GM12875 (cell line): Measurements from ENCODE around the gene MEGF11.
A peak's percentile ranks its signal among the peaks of the same experiment; 100 is the strongest.

ENCODE experiments used
- H3K4me3 ChIP-seq: one replicate; pipeline ENCODE4 v1.5.1; 2011; ENCODE audit warnings: low read depth, low read length, control low read depth
- TF ChIP-seq, protein P1 (sequence below): IDR thresholded peaks from 2 replicates; pipeline ENCODE4 v1.5.1; 2011; ENCODE audit warnings: low read depth, mild to moderate bottlenecking, control low read depth, inconsistent platforms, low read length, moderate library complexity, borderline replicate concordance; ENCODE audit not compliant: insufficient read depth

The MEGF11 gene

GRCh38 chr15:66253418-66254088 is at the start of gene MEGF11:
Gene MEGF11, minus strand, starts transcription at chr15:66253750. Its CDS starts 125,347 bp downstream, at chr15:66128403.
- H3K4me3 ChIP-seq, result peak within 1 kb of the TSS; percentile 29
- TF ChIP-seq, protein P1, sequence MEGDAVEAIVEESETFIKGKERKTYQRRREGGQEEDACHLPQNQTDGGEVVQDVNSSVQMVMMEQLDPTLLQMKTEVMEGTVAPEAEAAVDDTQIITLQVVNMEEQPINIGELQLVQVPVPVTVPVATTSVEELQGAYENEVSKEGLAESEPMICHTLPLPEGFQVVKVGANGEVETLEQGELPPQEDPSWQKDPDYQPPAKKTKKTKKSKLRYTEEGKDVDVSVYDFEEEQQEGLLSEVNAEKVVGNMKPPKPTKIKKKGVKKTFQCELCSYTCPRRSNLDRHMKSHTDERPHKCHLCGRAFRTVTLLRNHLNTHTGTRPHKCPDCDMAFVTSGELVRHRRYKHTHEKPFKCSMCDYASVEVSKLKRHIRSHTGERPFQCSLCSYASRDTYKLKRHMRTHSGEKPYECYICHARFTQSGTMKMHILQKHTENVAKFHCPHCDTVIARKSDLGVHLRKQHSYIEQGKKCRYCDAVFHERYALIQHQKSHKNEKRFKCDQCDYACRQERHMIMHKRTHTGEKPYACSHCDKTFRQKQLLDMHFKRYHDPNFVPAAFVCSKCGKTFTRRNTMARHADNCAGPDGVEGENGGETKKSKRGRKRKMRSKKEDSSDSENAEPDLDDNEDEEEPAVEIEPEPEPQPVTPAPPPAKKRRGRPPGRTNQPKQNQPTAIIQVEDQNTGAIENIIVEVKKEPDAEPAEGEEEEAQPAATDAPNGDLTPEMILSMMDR, result no peak

DNA sequence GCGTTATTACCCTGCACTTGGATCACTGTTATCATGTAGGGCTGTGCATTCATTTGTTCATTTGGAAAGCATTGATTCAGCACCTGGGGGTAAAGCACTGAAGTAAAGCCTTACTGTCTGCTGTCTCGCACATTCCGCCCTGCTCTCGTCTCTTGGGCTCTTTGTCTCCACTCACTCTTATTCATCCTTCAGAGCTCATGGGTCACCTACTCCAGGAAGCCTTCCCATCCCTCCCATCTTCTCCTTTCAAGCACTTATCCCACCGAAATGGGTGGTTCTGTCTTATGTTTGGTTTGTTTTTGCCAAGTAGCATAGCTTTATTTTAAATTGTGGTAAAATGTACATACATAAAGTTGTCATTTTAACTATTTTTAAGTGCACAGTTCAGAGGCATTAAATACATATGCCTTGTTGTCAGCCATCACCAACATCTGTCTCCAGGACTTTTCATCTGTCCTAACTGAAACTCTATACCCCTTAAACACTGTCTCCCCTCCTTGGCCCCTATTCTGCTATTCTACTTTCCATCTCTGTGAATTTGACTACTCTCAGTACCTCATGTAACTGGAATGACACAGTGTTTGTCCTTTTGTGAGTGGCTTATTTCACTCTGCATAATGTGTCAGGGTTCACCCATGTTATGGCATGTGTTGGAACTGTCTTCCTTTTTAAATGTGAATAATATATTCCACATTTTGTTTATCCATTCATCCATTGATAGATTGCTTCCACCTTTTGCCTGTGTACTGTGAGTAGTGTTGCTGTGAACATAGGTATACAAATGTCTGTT is 49.1 kb upstream of the MEGF11 start:
- TF ChIP-seq, protein P1, result no peak
- H3K4me3 ChIP-seq, result no peak overlapping the region

DNA sequence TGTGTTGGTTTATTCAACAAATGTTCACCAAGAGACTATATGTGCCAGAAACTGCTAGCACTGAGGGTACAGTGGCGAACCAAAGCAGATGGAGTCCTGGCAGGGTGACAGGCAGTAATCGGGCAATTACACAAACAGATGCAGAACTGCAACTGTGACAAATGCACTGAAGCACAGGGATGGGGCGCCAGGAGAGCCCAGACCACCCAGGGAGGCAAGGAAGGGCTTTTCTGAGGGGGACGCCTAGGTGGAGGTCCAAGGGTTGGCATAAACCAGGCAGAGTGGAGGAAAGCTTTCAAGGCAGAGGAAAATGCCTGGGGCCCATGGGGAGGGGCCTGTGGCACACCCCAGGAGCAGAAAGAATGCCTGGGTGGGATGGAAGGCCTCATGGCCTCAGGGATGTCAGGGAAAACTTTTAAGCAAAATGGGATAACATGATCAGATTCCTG is 45.3 kb upstream of the MEGF11 start:
- TF ChIP-seq, protein P1, result no peak
- H3K4me3 ChIP-seq, result no peak overlapping the region

- no peak overlapping the region for H3K4me3 ChIP-seq
Observed at GRCh38 chr15:66296186-66296585, 42.6 kb upstream of the MEGF11 start.

DNA sequence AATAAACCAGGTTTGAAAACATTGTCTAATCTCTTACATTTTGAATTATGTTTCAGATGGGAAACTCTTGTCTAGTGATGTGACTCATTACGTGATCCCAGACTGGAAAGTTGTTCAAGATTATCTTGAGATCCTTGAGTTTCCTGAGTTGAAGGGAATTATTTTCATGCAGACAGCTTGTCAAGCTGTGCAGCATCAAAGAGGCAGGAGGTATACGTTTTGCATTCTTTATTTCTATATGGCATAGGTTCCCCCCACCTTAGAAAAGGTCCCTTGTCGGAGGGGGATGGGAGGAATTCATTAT is 41.3 kb upstream of the MEGF11 start:
- TF ChIP-seq, protein P1, result no peak
- H3K4me3 ChIP-seq, result peak overlapping the region; percentile 52

More at GRCh38 chr15:66296186-66296585, 42.6 kb upstream of the MEGF11 start:
- TF ChIP-seq, protein P1, result no peak

GRCh38 chr15:66294157-66294931 is 40.8 kb upstream of the MEGF11 start:
- peak overlapping the region; percentile 52 for H3K4me3 ChIP-seq
- TF ChIP-seq, protein P1, result no peak
